Liver (tissue), 9 donors: ENCODE results near the gene TIMD4. TPM values are rescaled to one million over a fixed set of nuclear protein-coding genes. Genes with fewer than 3 reads are reported as not detected.

Experiments
- DNase-seq: peaks from one replicate; pipeline ENCODE4 v3.0.0-alpha.2; 2017; ENCODE audit warnings: low spot score
- H3K27ac ChIP-seq, 2 donors: one replicate each; pipeline ENCODE4 v1.7.0; 2013; ENCODE audit warnings: inconsistent platforms in 2 of 2, low read length in 2 of 2, control low read depth in 1 of 2, low read depth in 1 of 2, mild to moderate bottlenecking in 1 of 2
- H3K27me3 ChIP-seq, 4 donors: one replicate each; pipeline versions ENCODE4 v1.6.1 to v1.7.0; 2013; ENCODE audit warnings: low read length in 3 of 4, inconsistent platforms in 1 of 4, mild to moderate bottlenecking in 1 of 4, moderate library complexity in 1 of 4; ENCODE audit not compliant: control insufficient read depth in 4 of 4, insufficient read depth in 4 of 4
- H3K36me3 ChIP-seq, 4 donors: one replicate each; pipeline versions ENCODE4 v1.6.1 to v1.7.0; 2013; ENCODE audit warnings: low read length in 3 of 4, mild to moderate bottlenecking in 3 of 4, low read depth in 1 of 4, moderate library complexity in 1 of 4; ENCODE audit not compliant: control insufficient read depth in 4 of 4, insufficient read depth in 3 of 4
- H3K4me1 ChIP-seq, 4 donors: one replicate each; pipeline versions ENCODE4 v1.6.1 to v1.7.0; 2013; ENCODE audit warnings: low read length in 3 of 4, mild to moderate bottlenecking in 3 of 4, moderate library complexity in 1 of 4; ENCODE audit not compliant: control insufficient read depth in 4 of 4, insufficient read depth in 4 of 4
- H3K4me3 ChIP-seq, 3 donors: one replicate each; pipeline versions ENCODE4 v1.6.1 to v1.7.0; 2013; ENCODE audit warnings: low read length in 3 of 3, control low read depth in 1 of 3, low read depth in 1 of 3, mild to moderate bottlenecking in 1 of 3
- H3K9ac ChIP-seq, 2 donors: one replicate each; pipeline ENCODE4 v1.7.0; 2013; ENCODE audit warnings: low read length in 2 of 2, mild to moderate bottlenecking in 2 of 2, moderate library complexity in 2 of 2, control low read depth in 1 of 2, low read depth in 1 of 2
- H3K9me3 ChIP-seq, 4 donors: one replicate each; pipeline versions ENCODE4 v1.6.1 to v1.7.0; 2013; ENCODE audit warnings: low read length in 3 of 4; ENCODE audit not compliant: control insufficient read depth in 4 of 4
- ATF3 ChIP-seq: IDR thresholded peaks from 2 replicates; pipeline ENCODE4 v1.6.1; 2016; ENCODE audit warnings: antibody characterized with exemption
- CTCF ChIP-seq: fragments of 150-350 bp; IDR thresholded peaks from 2 replicates; pipeline ENCODE4 v1.5.1; 2017; ENCODE audit warnings: improper control_type of control experiment, low read depth, low read length; ENCODE audit not compliant: missing input control
- EGR1 ChIP-seq, 2 donors: IDR thresholded peaks; 2 replicates each; pipeline ENCODE4 v1.6.1; 2016 to 2018; ENCODE audit warnings: antibody characterized with exemption in 2 of 2, low read depth in 2 of 2
- FOXA1 ChIP-seq: IDR thresholded peaks from 2 replicates; pipeline ENCODE4 v1.6.1; 2016; ENCODE audit warnings: antibody characterized with exemption
- FOXA2 ChIP-seq: IDR thresholded peaks from 2 replicates; pipeline ENCODE4 v1.6.1; 2016; ENCODE audit warnings: antibody characterized with exemption
- GABPA ChIP-seq, 2 donors: IDR thresholded peaks in 1 of 2; conservative IDR thresholded peaks in 1 of 2; 2 replicates each; pipeline ENCODE4 v1.6.1; 2016; ENCODE audit warnings: antibody characterized with exemption in 2 of 2, mild to moderate bottlenecking in 1 of 2, moderate library complexity in 1 of 2
- HNF4A ChIP-seq, 2 donors: conservative IDR thresholded peaks; 2 replicates each; pipeline ENCODE4 v1.6.1; 2016; ENCODE audit warnings: antibody characterized with exemption in 2 of 2, mild to moderate bottlenecking in 2 of 2
- HNF4G ChIP-seq: IDR thresholded peaks from 2 replicates; pipeline ENCODE4 v1.6.1; 2016; ENCODE audit warnings: antibody characterized with exemption
- JUND ChIP-seq, 2 donors: IDR thresholded peaks; 2 replicates each; pipeline ENCODE4 v1.6.1; 2016; ENCODE audit warnings: antibody characterized with exemption in 2 of 2
- MAX ChIP-seq: IDR thresholded peaks from 2 replicates; pipeline ENCODE4 v1.6.1; 2016; ENCODE audit warnings: antibody characterized with exemption
- NR2F2 ChIP-seq: IDR thresholded peaks from 2 replicates; pipeline ENCODE4 v1.6.1; 2016; ENCODE audit warnings: antibody characterized with exemption
- RAD21 ChIP-seq, 2 donors: IDR thresholded peaks; 2 replicates each; pipeline ENCODE4 v1.6.1; 2016; ENCODE audit warnings: antibody characterized with exemption in 2 of 2, mild to moderate bottlenecking in 2 of 2
- REST ChIP-seq: IDR thresholded peaks from 2 replicates; pipeline ENCODE4 v1.6.1; 2016; ENCODE audit warnings: antibody characterized with exemption, mild to moderate bottlenecking
- RXRA ChIP-seq, 2 donors: IDR thresholded peaks; 2 replicates each; pipeline ENCODE4 v1.6.1; 2017 to 2018; ENCODE audit warnings: antibody characterized with exemption in 2 of 2, mild to moderate bottlenecking in 1 of 2
- SP1 ChIP-seq: IDR thresholded peaks from 2 replicates; pipeline ENCODE4 v1.6.1; 2018; ENCODE audit warnings: antibody characterized with exemption, mild to moderate bottlenecking
- TAF1 ChIP-seq: conservative IDR thresholded peaks from 2 replicates; pipeline ENCODE4 v1.6.1; 2016; ENCODE audit warnings: antibody characterized with exemption, mild to moderate bottlenecking
- YY1 ChIP-seq: IDR thresholded peaks from 2 replicates; pipeline ENCODE4 v1.6.1; 2016; ENCODE audit warnings: antibody characterized with exemption, mild to moderate bottlenecking
- ZBTB33 ChIP-seq: IDR thresholded peaks from 2 replicates; pipeline ENCODE4 v1.6.1; 2016; ENCODE audit warnings: antibody characterized with exemption
- WGBS: extraction: QIAGEN DNeasy Blood & Tissue Kit; methylation state at CpG from one replicate; pipeline ENCODE4 v1.1.7; 2013; 5-methylcytosine and 5-hydroxymethylcytosine counted together
- polyA plus RNA-seq, 2 donors: library from polyadenylated mRNA; stranded (reverse) in 1 of 2; unstranded in 1 of 2; fragments of 200-250 nt in 1 of 2; fragments of >200 nt in 1 of 2; fragmentation: Nextera tagmentation in 1 of 2; extraction: Ambion mirVana in 1 of 2; gene quantifications; one replicate each; pipeline versions ENCODE4 v1.2.1 to v1.2.3, GENCODE V29; 2013 to 2015
- total RNA-seq, 2 donors: library from RNA; depleted of rRNA; stranded (reverse); fragments of >200 nt; gene quantifications; one replicate each; pipeline ENCODE4 v1.2.3, GENCODE V29; 2014
- donor health status: healthy.
- donor health status: healthy.
- donor health status: healthy.
- donor health status: healthy.
- donor health status: healthy.

Gene TIMD4
- total and polyA plus RNA-seq, 4 donors: 3.0 to 38.8 (median 8.6) TPM

- H3K4me1 ChIP-seq: no peaks in the 10 kb centered on the region
- no peak for DNase-seq
- WGBS: 89% methylated on average over 3 of the region's 3 CpGs
- H3K27ac ChIP-seq: no peak overlapping the region
- no peak overlapping the region for H3K9ac ChIP-seq
- H3K9me3 ChIP-seq: no peaks in the 10 kb centered on the region
- H3K27me3 ChIP-seq: peaks cover 0 to 6% (median 0%) of the 10 kb centered on the region in 4 donors
- no peaks in the 10 kb centered on the region for H3K36me3 ChIP-seq
- no peak for TF ChIP-seq NR2F2
- no peak for TF ChIP-seq CTCF
- no peak for TF ChIP-seq GABPA (IDR thresholded peaks at IDR 0.05 in 1 of 2, conservative IDR thresholded peaks at IDR 0.05 in 1 of 2)
- TF ChIP-seq REST: no peak
- no peak for TF ChIP-seq FOXA2
- no peak for TF ChIP-seq ATF3
- TF ChIP-seq HNF4A (conservative IDR thresholded peaks at IDR 0.05): no peak
- no peak for TF ChIP-seq ZBTB33
- no peak for TF ChIP-seq TAF1
- no peak for TF ChIP-seq RXRA (IDR thresholded peaks at IDR 0.05)
- no peak for TF ChIP-seq FOXA1
- no peak for TF ChIP-seq SP1
- no peak for TF ChIP-seq JUND (IDR thresholded peaks at IDR 0.05)
- no peak for TF ChIP-seq RAD21 (IDR thresholded peaks at IDR 0.05)
- no peak for TF ChIP-seq MAX
- no peak for TF ChIP-seq YY1
- no peak for TF ChIP-seq EGR1 (IDR thresholded peaks at IDR 0.05; ENCODE audit: low read depth in 2 of 2)
- no peak overlapping the region for H3K4me3 ChIP-seq
These were observed 15.1 kb downstream of the TIMD4 start for GRCh38 chr5:156947925-156948324.

GRCh38 chr5:156942064-156942463, 21.0 kb downstream of the TIMD4 start:
- TF ChIP-seq ZBTB33: no peak
- no peak for TF ChIP-seq JUND (IDR thresholded peaks at IDR 0.05)
- TF ChIP-seq REST: no peak
- TF ChIP-seq ATF3: no peak
- TF ChIP-seq HNF4G: no peak
- H3K36me3 ChIP-seq: no peaks in the 10 kb centered on the region
- H3K9ac ChIP-seq: no peak overlapping the region
- WGBS: 55% methylated on average over 2 of the region's 2 CpGs
- H3K27ac ChIP-seq: no peak overlapping the region
- H3K4me3 ChIP-seq: no peak overlapping the region
- peaks cover 0 to 3% (median 0%) of the 10 kb centered on the region in 4 donors for H3K9me3 ChIP-seq
- peaks cover 0 to 2% (median 0%) of the 10 kb centered on the region in 4 donors for H3K27me3 ChIP-seq
- DNase-seq: no peak
- no peaks in the 10 kb centered on the region for H3K4me1 ChIP-seq
